ENCODE results near the gene CLIP2. TPM values are rescaled to one million over a fixed set of nuclear protein-coding genes. Genes with fewer than 3 reads are reported as not detected.

CLIP2 gene
- total RNA-seq, 1 donor from 2014 or later, result 48.9 TPM

DNA sequence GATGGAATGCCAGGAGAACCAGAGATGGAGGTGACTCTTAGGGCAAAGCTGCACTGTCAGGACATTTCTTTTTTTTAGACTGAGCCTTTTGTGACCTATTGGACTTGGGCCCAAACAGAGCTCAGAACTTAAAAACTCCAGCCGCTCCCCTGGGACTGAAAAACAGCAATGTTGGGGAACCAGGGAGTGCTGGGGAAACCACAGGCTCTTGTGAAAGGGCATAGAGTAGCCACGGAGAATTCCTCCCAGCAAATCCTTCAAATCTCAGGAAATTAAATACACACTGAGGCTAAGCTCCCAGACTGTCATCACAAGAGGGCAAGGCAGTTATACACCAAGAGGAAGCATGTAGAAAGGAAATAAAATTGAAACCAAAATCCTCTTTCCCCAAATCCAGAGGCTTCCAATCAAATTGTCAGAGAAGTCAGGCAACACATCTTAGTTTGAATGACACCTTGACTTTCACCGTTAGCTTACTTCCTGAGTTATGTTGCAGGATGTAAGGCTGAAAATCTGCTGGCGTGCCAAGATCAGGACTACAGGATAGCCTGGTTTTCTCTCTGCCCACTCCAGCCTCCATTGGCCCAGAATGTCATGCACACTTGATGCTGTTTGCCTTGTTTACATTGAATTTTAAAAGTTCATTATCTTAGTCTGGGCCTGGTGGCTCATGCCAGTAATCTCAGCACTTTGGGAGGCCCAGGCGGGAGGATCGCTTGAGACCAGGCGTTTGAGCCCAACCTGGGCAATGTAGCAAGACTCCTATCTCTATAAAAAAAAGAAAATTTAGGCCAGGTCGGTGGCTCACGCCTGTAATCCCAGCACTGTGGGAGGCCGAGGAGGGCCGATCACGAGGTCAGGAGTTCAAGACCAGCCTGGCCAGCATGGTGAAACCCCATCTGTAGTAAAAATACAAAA lies 32.5 kb upstream of the CLIP2 start:
- Mint-ChIP-seq H3K4me3 (peak overlapping the region; percentile 81), H3K27ac (peak overlapping the region; percentile 64), H3K27me3 (no peaks in the 10 kb centered on the region), H3K9me3 (no peaks in the 10 kb centered on the region), H3K36me3 (peaks cover 4% of the 10 kb centered on the region), H3K4me1 (ENCODE audit: unreplicated experiment) (peaks cover 15% of the 10 kb centered on the region)
- DNase-seq (ENCODE audit: extremely low spot score, unreplicated experiment), result no peak
- TF ChIP-seq, protein P1, sequence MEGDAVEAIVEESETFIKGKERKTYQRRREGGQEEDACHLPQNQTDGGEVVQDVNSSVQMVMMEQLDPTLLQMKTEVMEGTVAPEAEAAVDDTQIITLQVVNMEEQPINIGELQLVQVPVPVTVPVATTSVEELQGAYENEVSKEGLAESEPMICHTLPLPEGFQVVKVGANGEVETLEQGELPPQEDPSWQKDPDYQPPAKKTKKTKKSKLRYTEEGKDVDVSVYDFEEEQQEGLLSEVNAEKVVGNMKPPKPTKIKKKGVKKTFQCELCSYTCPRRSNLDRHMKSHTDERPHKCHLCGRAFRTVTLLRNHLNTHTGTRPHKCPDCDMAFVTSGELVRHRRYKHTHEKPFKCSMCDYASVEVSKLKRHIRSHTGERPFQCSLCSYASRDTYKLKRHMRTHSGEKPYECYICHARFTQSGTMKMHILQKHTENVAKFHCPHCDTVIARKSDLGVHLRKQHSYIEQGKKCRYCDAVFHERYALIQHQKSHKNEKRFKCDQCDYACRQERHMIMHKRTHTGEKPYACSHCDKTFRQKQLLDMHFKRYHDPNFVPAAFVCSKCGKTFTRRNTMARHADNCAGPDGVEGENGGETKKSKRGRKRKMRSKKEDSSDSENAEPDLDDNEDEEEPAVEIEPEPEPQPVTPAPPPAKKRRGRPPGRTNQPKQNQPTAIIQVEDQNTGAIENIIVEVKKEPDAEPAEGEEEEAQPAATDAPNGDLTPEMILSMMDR (conservative IDR thresholded peaks at IDR 0.05), result no peak

DNA sequence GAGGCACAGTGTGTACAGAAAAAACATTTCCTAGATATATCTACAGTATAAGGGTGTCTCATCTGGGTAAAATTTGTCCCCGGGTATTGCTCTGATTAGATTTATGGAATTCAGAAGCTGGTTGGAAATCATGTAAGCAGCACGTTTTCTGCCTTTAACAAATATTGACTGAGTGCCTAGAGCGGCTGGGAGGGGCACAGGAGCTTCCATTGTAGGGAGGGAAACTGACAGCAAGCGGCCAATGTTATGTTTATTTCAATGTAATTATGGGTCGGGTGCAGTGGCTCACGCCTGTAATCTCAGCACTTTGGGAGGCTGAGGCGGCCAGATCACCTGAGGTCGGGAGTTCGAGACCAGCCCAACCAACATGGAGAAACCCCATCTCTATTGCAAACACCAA lies 30.6 kb upstream of the CLIP2 start:
- H3K9me3 Mint-ChIP-seq, result no peaks in the 10 kb centered on the region
- TF ChIP-seq, protein P1 (conservative IDR thresholded peaks at IDR 0.05), result no peak
- H3K27ac Mint-ChIP-seq, result peak overlapping the region; percentile 51
- no peak for DNase-seq (ENCODE audit: extremely low spot score, unreplicated experiment)
- H3K4me3 Mint-ChIP-seq, result peak overlapping the region; percentile 10
- H3K27me3 Mint-ChIP-seq, result no peaks in the 10 kb centered on the region
- H3K4me1 Mint-ChIP-seq (ENCODE audit: unreplicated experiment), result peaks cover 18% of the 10 kb centered on the region
- no peaks in the 10 kb centered on the region for H3K36me3 Mint-ChIP-seq

DNA sequence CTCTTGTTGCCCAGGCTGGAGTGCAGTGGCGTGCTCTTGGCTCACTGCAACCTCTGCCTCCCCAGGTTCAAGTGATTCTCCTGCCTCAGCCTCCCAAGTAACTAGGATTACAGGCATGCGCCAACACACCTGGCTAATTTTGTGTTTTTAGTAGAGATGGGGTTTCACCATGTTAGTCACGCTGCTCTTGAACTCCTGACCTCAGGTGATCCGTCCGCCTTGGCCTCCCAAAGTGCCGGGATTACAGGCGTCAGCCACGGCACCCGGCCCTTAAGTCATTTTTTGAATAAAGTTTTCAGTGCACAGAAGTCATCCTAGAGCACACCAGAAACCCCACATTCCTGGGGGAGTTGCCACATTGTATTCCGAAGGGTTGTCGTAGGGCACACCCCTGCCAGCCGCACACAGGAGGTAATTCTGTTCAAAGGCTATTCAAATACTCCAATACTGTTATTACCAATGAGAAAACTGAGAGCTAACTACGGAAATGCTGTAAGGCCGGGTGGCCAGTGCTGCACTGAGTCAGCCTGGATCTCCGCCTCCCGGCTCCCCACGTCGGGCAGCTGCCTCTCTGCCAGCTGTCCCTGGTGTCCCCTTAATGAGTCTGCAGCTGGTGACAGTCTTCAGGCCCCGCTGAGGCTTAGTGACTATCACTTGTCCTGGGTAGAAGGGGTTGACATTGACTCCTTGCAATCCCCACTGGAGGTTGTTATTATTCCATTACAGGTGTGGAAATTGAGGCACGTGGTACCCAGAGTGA lies 26.4 kb upstream of the CLIP2 start:
- Mint-ChIP-seq H3K4me3 (no peak overlapping the region), H3K9me3 (no peaks in the 10 kb centered on the region)
- DNase-seq (ENCODE audit: extremely low spot score, unreplicated experiment), result no peak

DNA sequence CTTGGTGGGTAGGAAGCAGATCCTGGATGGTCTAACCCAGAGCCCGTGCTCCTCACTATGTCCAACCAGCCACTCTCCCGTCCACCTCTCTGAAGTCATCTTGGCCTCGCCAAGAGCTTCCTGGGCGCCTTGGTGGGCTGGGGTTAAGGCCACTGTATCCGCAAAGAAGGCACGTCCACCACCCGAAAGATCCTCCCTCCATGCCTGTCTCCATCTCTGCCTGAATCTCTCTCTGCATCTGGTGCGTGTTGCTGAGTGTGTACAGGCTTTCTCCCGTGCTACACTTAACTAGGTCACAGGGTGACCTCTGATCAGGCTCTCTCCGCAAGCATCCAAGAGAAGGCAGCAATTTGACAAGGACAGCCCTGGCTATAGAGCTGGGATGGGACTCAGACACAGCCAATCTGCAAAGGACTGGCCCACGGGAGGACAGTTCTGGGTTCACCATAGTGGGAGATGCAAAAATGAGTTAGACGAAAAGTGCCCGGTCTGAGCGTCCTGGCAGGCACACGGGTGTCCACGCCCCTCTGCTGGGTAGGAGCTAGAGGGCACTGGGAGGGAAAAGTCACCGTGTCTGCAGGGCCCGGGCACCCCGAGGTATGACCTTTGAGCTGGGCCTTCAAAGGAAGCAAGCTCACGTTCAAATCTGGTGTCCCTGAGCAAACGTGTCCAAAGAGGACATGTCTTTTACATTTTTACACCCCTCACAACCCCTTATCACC lies 25.6 kb upstream of the CLIP2 start:
- Mint-ChIP-seq H3K4me3 (no peak overlapping the region), H3K27me3 (no peaks in the 10 kb centered on the region), H3K4me1 (ENCODE audit: unreplicated experiment) (peaks cover 18% of the 10 kb centered on the region), H3K9me3 (no peaks in the 10 kb centered on the region), H3K36me3 (no peaks in the 10 kb centered on the region), H3K27ac (no peak overlapping the region)
- no peak for DNase-seq (ENCODE audit: extremely low spot score, unreplicated experiment)
- TF ChIP-seq, protein P1 (conservative IDR thresholded peaks at IDR 0.05), result no peak

More for the DNA sequence above, 26.4 kb upstream of the CLIP2 start:
- peaks cover 12% of the 10 kb centered on the region for H3K4me1 Mint-ChIP-seq (ENCODE audit: unreplicated experiment)
- TF ChIP-seq, protein P1 (conservative IDR thresholded peaks at IDR 0.05), result no peak
- H3K27me3 Mint-ChIP-seq, result no peaks in the 10 kb centered on the region
- H3K36me3 Mint-ChIP-seq, result no peaks in the 10 kb centered on the region
- no peak overlapping the region for H3K27ac Mint-ChIP-seq

DNA sequence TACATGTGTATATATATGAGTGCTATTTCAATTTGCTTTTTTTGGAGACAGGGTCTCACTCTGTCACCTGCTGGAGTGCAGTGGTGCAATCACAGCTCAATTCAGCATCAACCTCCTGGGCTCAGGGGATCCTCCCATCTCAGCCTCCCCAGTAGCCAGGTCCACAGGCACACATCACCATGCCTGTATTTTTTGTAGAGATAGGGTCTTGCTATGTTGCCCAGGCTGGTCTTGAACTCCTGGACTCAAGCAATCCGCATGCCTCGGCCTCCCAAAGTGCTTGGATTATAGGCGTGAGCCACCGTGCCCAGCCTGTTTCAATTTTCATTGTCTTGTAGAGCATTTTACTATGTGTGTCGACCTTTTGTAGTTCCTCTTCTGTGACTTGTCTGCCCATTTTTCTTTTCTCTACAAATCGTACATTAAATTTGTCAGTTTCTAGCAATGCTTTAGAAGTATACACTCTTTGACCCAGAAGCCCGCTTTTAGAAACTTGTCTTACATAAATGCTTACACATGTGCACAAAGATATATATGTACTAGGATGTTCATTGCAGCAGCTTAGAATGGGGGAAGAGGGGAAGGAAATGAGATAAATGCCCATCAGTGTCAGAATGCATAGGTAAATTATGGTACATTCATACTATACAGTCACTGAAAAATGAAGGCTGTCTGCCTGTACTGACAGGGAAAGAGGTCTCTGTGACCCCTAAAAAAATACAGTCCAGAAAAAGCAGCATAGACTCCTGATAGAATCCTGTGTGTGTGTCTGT lies 22.8 kb upstream of the CLIP2 start:
- H3K36me3 Mint-ChIP-seq, result no peaks in the 10 kb centered on the region
- no peak for DNase-seq (ENCODE audit: extremely low spot score, unreplicated experiment)
- TF ChIP-seq, protein P1 (conservative IDR thresholded peaks at IDR 0.05), result no peak

More for the DNA sequence above, 22.8 kb upstream of the CLIP2 start:
- no peaks in the 10 kb centered on the region for H3K9me3 Mint-ChIP-seq
- no peak overlapping the region for H3K4me3 Mint-ChIP-seq
- H3K27me3 Mint-ChIP-seq, result no peaks in the 10 kb centered on the region
- peaks cover 12% of the 10 kb centered on the region for H3K4me1 Mint-ChIP-seq (ENCODE audit: unreplicated experiment)
- H3K27ac Mint-ChIP-seq, result peak overlapping the region; percentile 12

Data from type B pancreatic cell (in vitro differentiated cells).